Thyroid gland (tissue), 4 donors: ENCODE measurements around the gene NOB1. TPM values are rescaled to one million over a fixed set of nuclear protein-coding genes. Genes with fewer than 3 reads are reported as not detected.

Experiments
- DNase-seq, 2 donors: peaks; one replicate each; pipeline ENCODE4 v3.0.0-alpha.2; 2019
- H3K27ac ChIP-seq, 3 donors: fragments of 200-600 bp; sonication (generic); 1 replicate in 2 of 3; 2 replicates in 1 of 3; pipeline ENCODE4 v1.5.1; 2016 to 2019; ENCODE audit warnings: mild to moderate bottlenecking in 1 of 3, moderate library complexity in 1 of 3
- H3K27me3 ChIP-seq: fragments of 200-600 bp; sonication (generic); one replicate; pipeline ENCODE4 v1.5.1; 2019
- H3K36me3 ChIP-seq, 2 donors: fragments of 200-600 bp; sonication (generic); one replicate each; pipeline ENCODE4 v1.5.1; 2016 to 2019
- H3K4me1 ChIP-seq, 2 donors: fragments of 200-600 bp; sonication (generic); one replicate each; pipeline ENCODE4 v1.5.1; 2017 to 2019
- H3K4me3 ChIP-seq, 3 donors: fragments of 200-600 bp; sonication (generic); replicated peaks in 1 of 3; 1 replicate in 2 of 3; 2 replicates in 1 of 3; pipeline ENCODE4 v1.5.1; 2016; ENCODE audit warnings: mild to moderate bottlenecking in 1 of 3
- H3K9me3 ChIP-seq: fragments of 200-600 bp; sonication (generic); one replicate; pipeline ENCODE4 v1.5.1; 2017
- POLR2A ChIP-seq, 2 donors: fragments of 450-650 bp; IDR thresholded peaks; one replicate each; pipeline ENCODE4 v1.6.1; 2017; ENCODE audit warnings: antibody characterized with exemption in 2 of 2, mild to moderate bottlenecking in 2 of 2, moderate library complexity in 1 of 2
- WGBS, 2 donors: methylation state at CpG; one replicate each; pipeline ENCODE4 v1.1.5; 2017; 5-methylcytosine and 5-hydroxymethylcytosine counted together
- intact Hi-C: fragments of 100-400 bp; cut with DNase I; formaldehyde crosslinking; loops from one replicate; pipeline ENCODE4 v1.15.1; 2023
- total RNA-seq, 4 donors: library from RNA; depleted of rRNA; stranded (reverse); fragments of >200 nt; gene quantifications; one replicate each; pipeline ENCODE4 v1.2.3, GENCODE V29; 2016
- TF ChIP-seq, protein P1 (sequence below), 6 experiments: fragments of 200-600 bp in 3 of 6; fragments of 450-650 bp in 3 of 6; sonication (generic) in 3 of 6; IDR thresholded peaks; one replicate each; pipeline ENCODE4 v1.5.1; 2016 to 2019; ENCODE audit warnings: antibody characterized with exemption in 6 of 6, mild to moderate bottlenecking in 2 of 6, inconsistent platforms in 1 of 6, moderate library complexity in 1 of 6

The NOB1 gene
- total RNA-seq, 4 donors from 2014 or later: 37.4 to 51.2 (median 43.1) TPM

GRCh38 chr16:69784586-69784985, 29.9 kb upstream of the NOB1 start:
- TF ChIP-seq, protein P1, sequence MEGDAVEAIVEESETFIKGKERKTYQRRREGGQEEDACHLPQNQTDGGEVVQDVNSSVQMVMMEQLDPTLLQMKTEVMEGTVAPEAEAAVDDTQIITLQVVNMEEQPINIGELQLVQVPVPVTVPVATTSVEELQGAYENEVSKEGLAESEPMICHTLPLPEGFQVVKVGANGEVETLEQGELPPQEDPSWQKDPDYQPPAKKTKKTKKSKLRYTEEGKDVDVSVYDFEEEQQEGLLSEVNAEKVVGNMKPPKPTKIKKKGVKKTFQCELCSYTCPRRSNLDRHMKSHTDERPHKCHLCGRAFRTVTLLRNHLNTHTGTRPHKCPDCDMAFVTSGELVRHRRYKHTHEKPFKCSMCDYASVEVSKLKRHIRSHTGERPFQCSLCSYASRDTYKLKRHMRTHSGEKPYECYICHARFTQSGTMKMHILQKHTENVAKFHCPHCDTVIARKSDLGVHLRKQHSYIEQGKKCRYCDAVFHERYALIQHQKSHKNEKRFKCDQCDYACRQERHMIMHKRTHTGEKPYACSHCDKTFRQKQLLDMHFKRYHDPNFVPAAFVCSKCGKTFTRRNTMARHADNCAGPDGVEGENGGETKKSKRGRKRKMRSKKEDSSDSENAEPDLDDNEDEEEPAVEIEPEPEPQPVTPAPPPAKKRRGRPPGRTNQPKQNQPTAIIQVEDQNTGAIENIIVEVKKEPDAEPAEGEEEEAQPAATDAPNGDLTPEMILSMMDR (IDR thresholded peaks at IDR 0.05): no peak
- no peak for TF ChIP-seq POLR2A (IDR thresholded peaks at IDR 0.05)
- WGBS, 2 donors: 84% methylated on average over 6 of the region's 6 CpGs
- no peak overlapping the region for H3K4me3 ChIP-seq
- intact Hi-C loops: no loop called here
- H3K27ac ChIP-seq: no peak overlapping the region
- H3K36me3 ChIP-seq: peaks cover 8 to 9% of the 10 kb centered on the region in 2 donors
- H3K9me3 ChIP-seq: no peaks in the 10 kb centered on the region
- H3K4me1 ChIP-seq: no peaks in the 10 kb centered on the region
- H3K27me3 ChIP-seq: no peaks in the 10 kb centered on the region
- DNase-seq: no peak

DNA sequence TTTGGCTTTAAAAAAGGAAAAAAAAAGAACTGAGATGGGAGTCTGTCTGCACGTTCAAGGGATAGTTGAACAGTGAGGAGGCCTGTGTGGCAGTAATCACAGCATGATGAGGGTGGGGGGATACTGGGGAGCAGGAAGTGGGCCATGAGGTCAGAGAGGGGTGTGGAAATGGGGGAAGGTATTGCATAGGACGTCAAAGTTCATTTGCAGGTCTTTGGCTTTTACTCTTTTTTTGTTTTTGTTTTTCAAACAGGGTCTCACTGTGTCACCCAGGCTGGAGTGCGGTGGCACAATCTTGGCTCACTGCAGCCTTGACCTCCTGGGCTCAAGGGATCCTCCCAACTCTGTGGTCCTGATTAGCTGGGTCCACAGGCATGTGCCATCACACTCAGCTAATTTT, 26.4 kb upstream of the NOB1 start:
- intact Hi-C loops: no loop called here
- H3K9me3 ChIP-seq: no peaks in the 10 kb centered on the region
- DNase-seq: no peak
- no peaks in the 10 kb centered on the region for H3K36me3 ChIP-seq
- H3K27me3 ChIP-seq: no peaks in the 10 kb centered on the region
- H3K27ac ChIP-seq: no peak overlapping the region
- TF ChIP-seq, protein P1 (IDR thresholded peaks at IDR 0.05): no peak
- TF ChIP-seq POLR2A (IDR thresholded peaks at IDR 0.05): no peak
- no peaks in the 10 kb centered on the region for H3K4me1 ChIP-seq
- 78 to 86% methylated on average over 3 of the region's 3 CpGs for WGBS, 2 donors
- no peak overlapping the region for H3K4me3 ChIP-seq

- no peak for DNase-seq
- H3K27me3 ChIP-seq: no peaks in the 10 kb centered on the region
- TF ChIP-seq POLR2A (IDR thresholded peaks at IDR 0.05): no peak
- H3K27ac ChIP-seq: no peak overlapping the region
- H3K4me3 ChIP-seq: no peak overlapping the region
- intact Hi-C loops: no loop called here
- no peaks in the 10 kb centered on the region for H3K36me3 ChIP-seq
- H3K4me1 ChIP-seq: no peaks in the 10 kb centered on the region
- 90 to 93% methylated on average over 2 of the region's 2 CpGs for WGBS, 2 donors
- no peaks in the 10 kb centered on the region for H3K9me3 ChIP-seq
Observed at GRCh38 chr16:69779724-69780123, 25.0 kb upstream of the NOB1 start.

DNA sequence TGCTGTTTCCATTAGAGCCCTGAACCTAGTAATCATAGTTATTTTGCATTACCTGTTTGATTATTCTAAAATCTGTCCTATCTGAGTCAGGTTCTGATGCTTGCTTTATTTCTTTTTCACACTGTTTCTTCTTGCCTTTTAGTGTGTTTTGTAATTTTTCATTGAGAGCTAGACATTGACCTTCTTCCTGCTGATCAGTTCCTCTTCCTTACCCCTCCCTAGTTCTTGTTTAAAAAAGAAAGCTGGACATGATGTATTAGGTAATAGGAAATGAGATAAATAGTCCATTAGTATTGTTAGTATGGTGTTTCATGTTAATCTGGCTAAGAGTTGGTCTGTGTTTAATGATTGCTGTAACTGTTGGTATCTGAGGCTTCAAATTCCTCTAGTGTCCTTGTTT, 20.8 kb upstream of the NOB1 start:
- intact Hi-C loops: no loop called here
- Histone ChIP-seq H3K9me3 (no peaks in the 10 kb centered on the region), H3K27ac (no peak overlapping the region), H3K4me3 (no peak overlapping the region), H3K36me3 (no peaks in the 10 kb centered on the region), H3K4me1 (peaks cover 14 to 28% of the 10 kb centered on the region in 2 donors), H3K27me3 (no peaks in the 10 kb centered on the region)
- no peak for DNase-seq
- TF ChIP-seq, protein P1 (IDR thresholded peaks at IDR 0.05): no peak
- no peak for TF ChIP-seq POLR2A (IDR thresholded peaks at IDR 0.05)

GRCh38 chr16:69773260-69773947, 18.7 kb upstream of the NOB1 start:
- no peak overlapping the region for H3K4me3 ChIP-seq
- peaks cover 28 to 43% of the 10 kb centered on the region in 2 donors for H3K4me1 ChIP-seq
- H3K27ac ChIP-seq: no peak overlapping the region
- TF ChIP-seq, protein P1 (IDR thresholded peaks at IDR 0.05): no peak
- no peak for TF ChIP-seq POLR2A (IDR thresholded peaks at IDR 0.05)
- no peaks in the 10 kb centered on the region for H3K36me3 ChIP-seq
- H3K9me3 ChIP-seq: no peaks in the 10 kb centered on the region
- no peak for DNase-seq
- intact Hi-C loops: no loop called here
- 76 to 91% methylated on average over 6 of the region's 6 CpGs for WGBS, 2 donors
- H3K27me3 ChIP-seq: no peaks in the 10 kb centered on the region
